ENCODE results near the gene GNAO1. TPM values are rescaled to one million over a fixed set of nuclear protein-coding genes. Genes with fewer than 3 reads are reported as not detected.

Gene GNAO1
- total and polyA plus RNA-seq, 2 donors (not counting 1 experiment from before 2014, with no cell fraction given): 0.13 to 5.1 TPM

DNA sequence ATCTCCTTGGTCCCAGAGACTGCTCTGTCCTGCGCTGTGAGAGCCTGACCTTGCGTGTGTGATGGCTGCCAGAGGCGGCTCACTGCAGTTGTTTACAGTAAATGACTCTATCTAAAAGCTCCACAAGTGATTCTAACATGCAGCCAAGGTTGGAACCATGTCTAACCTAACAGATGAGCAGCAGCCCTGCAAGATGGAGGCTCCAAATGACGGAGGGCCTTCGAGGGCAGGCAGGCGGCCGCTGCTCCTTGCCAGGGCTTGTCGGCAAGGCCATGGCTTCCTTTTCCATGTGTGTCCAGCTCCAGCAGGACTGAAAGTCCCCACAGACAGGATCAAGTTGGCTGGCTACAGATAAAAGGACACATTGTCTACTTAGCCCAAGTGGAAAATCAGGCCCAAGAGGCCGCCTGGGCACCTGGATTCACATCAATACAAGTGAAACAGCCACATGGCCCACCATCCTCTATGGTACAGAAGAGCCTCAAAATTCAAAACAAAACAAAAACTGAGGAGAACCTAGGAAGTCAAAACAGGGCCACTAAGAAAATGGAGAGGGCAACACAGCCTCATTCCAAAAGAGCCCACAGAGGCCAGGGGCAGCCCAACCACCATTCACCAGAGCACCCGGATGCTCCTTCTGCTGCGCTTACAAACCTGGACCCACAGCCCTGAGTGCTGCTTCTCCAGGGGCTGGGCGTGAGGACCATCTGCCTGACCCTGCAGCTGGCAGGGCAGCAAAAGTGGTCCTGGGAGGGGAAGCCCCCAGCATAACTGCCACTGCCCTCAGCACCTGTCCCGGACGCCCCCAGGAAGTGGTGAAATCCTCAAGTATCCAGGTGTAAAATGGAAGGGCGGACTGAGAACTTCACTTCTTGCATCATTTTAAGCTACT is 169.1 kb downstream of the GNAO1 start:
- H3K9me3 Mint-ChIP-seq (ENCODE audit: insufficient read depth): no peaks in the 10 kb centered on the region
- H3K27me3 Mint-ChIP-seq: no peaks in the 10 kb centered on the region
- no peak overlapping the region for H3K4me3 Mint-ChIP-seq
- no peak overlapping the region for H2AFZ ChIP-seq (ENCODE audit: insufficient read depth, low read depth, low read length, poor library complexity, severe bottlenecking)
- no peak overlapping the region for H3K4me2 ChIP-seq (replicated peaks; ENCODE audit: low read depth, low read length, poor library complexity, severe bottlenecking)
- H3K36me3 ChIP-seq (replicated peaks in 1 of 2; ENCODE audit: control extremely low read depth in 1 of 2, control insufficient read depth in 1 of 2, extremely low read depth in 1 of 2, insufficient read depth in 2 of 2, low read length in 1 of 2): peaks cover 1 to 50% of the 10 kb centered on the region in 2 experiments
- CTCF ChIA-PET: no interaction called here
- H3K4me1 Mint-ChIP-seq: peaks cover 21% of the 10 kb centered on the region
- no peak overlapping the region for H3K4me3 ChIP-seq (ENCODE audit: control extremely low read depth in 1 of 5, extremely low read depth in 1 of 5, insufficient read depth in 1 of 5, low read depth in 2 of 5, low read length in 4 of 5)
- H3K9me3 ChIP-seq (ENCODE audit: control extremely low read depth in 1 of 3, control insufficient read depth in 2 of 3, insufficient read depth in 1 of 3, low read length in 2 of 3): no peaks in the 10 kb centered on the region
- POLR2A ChIA-PET: no interaction called here
- H4K20me1 ChIP-seq (ENCODE audit: control insufficient read depth, insufficient read depth, low read length, poor library complexity, severe bottlenecking): peaks cover 6% of the 10 kb centered on the region
- no peaks in the 10 kb centered on the region for H3K27me3 ChIP-seq (replicated peaks in 1 of 4; ENCODE audit: control extremely low read depth in 1 of 4, control insufficient read depth in 3 of 4, insufficient read depth in 4 of 4, low read length in 3 of 4)
- WGBS (ENCODE audit: insufficient coverage): 94% methylated on average over 13 of the region's 15 CpGs
- H3K27ac ChIP-seq (ENCODE audit: low read length in 2 of 2): no peak overlapping the region
- H3K4me1 ChIP-seq (ENCODE audit: control insufficient read depth in 2 of 2, insufficient read depth in 2 of 2, low read length in 2 of 2): peaks cover 4 to 14% of the 10 kb centered on the region in 2 donors
- ATAC-seq (ENCODE audit: low read depth) (no peak), DNase-seq (no peak)
- TF ChIP-seq CTCF (IDR thresholded peaks at IDR 0.05) (no peak), EZH2 (IDR thresholded peaks at IDR 0.05; ENCODE audit: borderline replicate concordance, insufficient read depth, low read depth, low read length, poor library complexity, severe bottlenecking) (no peak)
- intact Hi-C loops (cut with micrococcal nuclease): no loop called here
- H3K27ac Mint-ChIP-seq: no peak overlapping the region
- H3K79me2 ChIP-seq (ENCODE audit: control insufficient read depth, insufficient read depth, low read length): no peaks in the 10 kb centered on the region
- no peak overlapping the region for H3K9ac ChIP-seq (ENCODE audit: low read length)

DNA sequence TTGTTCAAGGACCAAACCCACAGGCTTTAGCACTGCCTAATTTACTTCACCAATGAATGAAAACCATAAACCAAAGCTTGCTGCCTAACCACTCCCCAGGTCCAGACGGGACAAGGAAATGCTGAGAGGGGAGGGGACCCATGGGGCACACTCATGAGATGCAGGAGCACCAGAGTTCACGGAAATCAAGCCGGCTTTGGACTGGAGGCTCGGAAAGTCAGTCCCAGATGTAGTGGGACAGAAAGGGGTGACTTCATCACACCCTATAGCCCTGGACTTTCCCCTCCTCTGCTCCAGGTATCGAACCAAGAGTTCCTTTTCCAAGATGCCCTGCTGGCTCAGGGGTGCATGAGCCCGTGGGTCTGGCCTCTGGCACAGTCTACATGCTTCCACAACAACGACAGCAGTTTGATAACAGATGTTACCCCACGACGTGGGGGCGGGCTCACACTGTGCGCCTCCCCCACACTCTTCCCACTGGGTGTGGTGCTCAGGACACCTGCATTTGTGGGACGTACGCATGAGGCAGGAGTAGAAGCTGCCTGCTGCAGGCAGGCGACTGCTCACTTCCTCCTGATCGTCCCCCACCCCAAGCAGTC is 170.9 kb downstream of the GNAO1 start:
- Mint-ChIP-seq H3K4me1 (peaks cover 11% of the 10 kb centered on the region), H3K4me3 (no peak overlapping the region), H3K27ac (no peak overlapping the region), H3K27me3 (no peaks in the 10 kb centered on the region), H3K9me3 (ENCODE audit: insufficient read depth) (no peaks in the 10 kb centered on the region)
- H4K20me1 ChIP-seq (ENCODE audit: control insufficient read depth, insufficient read depth, low read length, poor library complexity, severe bottlenecking): peaks cover 13% of the 10 kb centered on the region
- DNase-seq (no peak), ATAC-seq (ENCODE audit: low read depth) (no peak)
- WGBS (ENCODE audit: insufficient coverage): 85% methylated on average over 8 of the region's 15 CpGs
- TF ChIP-seq EZH2 (IDR thresholded peaks at IDR 0.05; ENCODE audit: borderline replicate concordance, insufficient read depth, low read depth, low read length, poor library complexity, severe bottlenecking) (no peak), CTCF (IDR thresholded peaks at IDR 0.05) (no peak)
- H3K79me2 ChIP-seq (ENCODE audit: control insufficient read depth, insufficient read depth, low read length): no peaks in the 10 kb centered on the region
- CTCF ChIA-PET: interaction anchor here (0.7 kb wide), 1 partner anchor 43 kb away, joined by 3 read pairs; no protein-coding TSS in a partner anchor
- no peaks in the 10 kb centered on the region for H3K9me3 ChIP-seq (ENCODE audit: control extremely low read depth in 1 of 3, control insufficient read depth in 2 of 3, insufficient read depth in 1 of 3, low read length in 2 of 3)
- peaks cover 0 to 7% of the 10 kb centered on the region in 2 donors for H3K4me1 ChIP-seq (ENCODE audit: control insufficient read depth in 2 of 2, insufficient read depth in 2 of 2, low read length in 2 of 2)
- no peaks in the 10 kb centered on the region for H3K27me3 ChIP-seq (replicated peaks in 1 of 4; ENCODE audit: control extremely low read depth in 1 of 4, control insufficient read depth in 3 of 4, insufficient read depth in 4 of 4, low read length in 3 of 4)
- no peak overlapping the region for H3K9ac ChIP-seq (ENCODE audit: low read length)
- H2AFZ ChIP-seq (ENCODE audit: insufficient read depth, low read depth, low read length, poor library complexity, severe bottlenecking): no peak overlapping the region
- no peak overlapping the region for H3K4me3 ChIP-seq (ENCODE audit: control extremely low read depth in 1 of 5, extremely low read depth in 1 of 5, insufficient read depth in 1 of 5, low read depth in 2 of 5, low read length in 4 of 5)
- POLR2A ChIA-PET: no interaction called here
- H3K36me3 ChIP-seq (replicated peaks in 1 of 2; ENCODE audit: control extremely low read depth in 1 of 2, control insufficient read depth in 1 of 2, extremely low read depth in 1 of 2, insufficient read depth in 2 of 2, low read length in 1 of 2): peaks cover 1 to 66% of the 10 kb centered on the region in 2 experiments
- intact Hi-C loops (cut with micrococcal nuclease): no loop called here
- H3K4me2 ChIP-seq (replicated peaks; ENCODE audit: low read depth, low read length, poor library complexity, severe bottlenecking): no peak overlapping the region
- H3K27ac ChIP-seq (ENCODE audit: low read length in 2 of 2): no peak overlapping the region

Data from B cell (primary cell).